Measurements from ENCODE around the gene SLC4A7. TPM values are rescaled to one million over a fixed set of nuclear protein-coding genes. Genes with fewer than 3 reads are reported as not detected.
"Not testable (repeated sequence)": the region's sequence is repeated elsewhere in the genome, so short reads cannot be mapped to it uniquely, and the experiment has no call there.

The SLC4A7 gene
- total RNA-seq, 1 donor from 2014 or later, result 12.2 TPM

DNA sequence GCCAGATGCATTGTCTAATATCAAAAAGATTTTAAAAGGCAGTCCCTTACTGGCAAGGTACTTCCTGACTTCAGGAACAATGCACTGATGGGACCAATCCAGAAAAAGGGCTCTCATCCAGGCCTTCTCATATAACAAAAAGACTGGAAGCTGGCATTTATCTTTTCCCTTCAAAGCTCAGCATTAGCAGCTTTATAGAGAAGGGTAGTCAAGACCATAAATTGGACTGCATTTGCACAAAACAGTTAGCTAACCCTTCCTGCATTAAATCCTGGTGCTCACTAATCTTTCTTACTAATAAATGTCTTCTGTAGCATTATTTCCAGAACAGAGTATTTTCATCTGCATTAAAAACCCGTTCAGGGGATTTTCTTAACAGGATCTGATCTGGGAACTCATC is 69.0 kb downstream of the SLC4A7 start:
- no peaks in the 10 kb centered on the region for H3K9me3 ChIP-seq (replicated peaks)
- TF ChIP-seq, protein P1, sequence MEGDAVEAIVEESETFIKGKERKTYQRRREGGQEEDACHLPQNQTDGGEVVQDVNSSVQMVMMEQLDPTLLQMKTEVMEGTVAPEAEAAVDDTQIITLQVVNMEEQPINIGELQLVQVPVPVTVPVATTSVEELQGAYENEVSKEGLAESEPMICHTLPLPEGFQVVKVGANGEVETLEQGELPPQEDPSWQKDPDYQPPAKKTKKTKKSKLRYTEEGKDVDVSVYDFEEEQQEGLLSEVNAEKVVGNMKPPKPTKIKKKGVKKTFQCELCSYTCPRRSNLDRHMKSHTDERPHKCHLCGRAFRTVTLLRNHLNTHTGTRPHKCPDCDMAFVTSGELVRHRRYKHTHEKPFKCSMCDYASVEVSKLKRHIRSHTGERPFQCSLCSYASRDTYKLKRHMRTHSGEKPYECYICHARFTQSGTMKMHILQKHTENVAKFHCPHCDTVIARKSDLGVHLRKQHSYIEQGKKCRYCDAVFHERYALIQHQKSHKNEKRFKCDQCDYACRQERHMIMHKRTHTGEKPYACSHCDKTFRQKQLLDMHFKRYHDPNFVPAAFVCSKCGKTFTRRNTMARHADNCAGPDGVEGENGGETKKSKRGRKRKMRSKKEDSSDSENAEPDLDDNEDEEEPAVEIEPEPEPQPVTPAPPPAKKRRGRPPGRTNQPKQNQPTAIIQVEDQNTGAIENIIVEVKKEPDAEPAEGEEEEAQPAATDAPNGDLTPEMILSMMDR (IDR thresholded peaks at IDR 0.05; ENCODE audit: borderline replicate concordance), result no peak
- peaks cover 2% of the 10 kb centered on the region for H3K4me1 ChIP-seq
- H3K4me3 ChIP-seq, result no peak overlapping the region
- intact Hi-C loops (cut with micrococcal nuclease), result no loop called here
- no peak overlapping the region for H3K27ac ChIP-seq (replicated peaks)
- peaks cover 40% of the 10 kb centered on the region for H3K36me3 ChIP-seq
- DNase-seq, result no peak
- H3K27me3 ChIP-seq (ENCODE audit: low read depth), result no peaks in the 10 kb centered on the region

DNA sequence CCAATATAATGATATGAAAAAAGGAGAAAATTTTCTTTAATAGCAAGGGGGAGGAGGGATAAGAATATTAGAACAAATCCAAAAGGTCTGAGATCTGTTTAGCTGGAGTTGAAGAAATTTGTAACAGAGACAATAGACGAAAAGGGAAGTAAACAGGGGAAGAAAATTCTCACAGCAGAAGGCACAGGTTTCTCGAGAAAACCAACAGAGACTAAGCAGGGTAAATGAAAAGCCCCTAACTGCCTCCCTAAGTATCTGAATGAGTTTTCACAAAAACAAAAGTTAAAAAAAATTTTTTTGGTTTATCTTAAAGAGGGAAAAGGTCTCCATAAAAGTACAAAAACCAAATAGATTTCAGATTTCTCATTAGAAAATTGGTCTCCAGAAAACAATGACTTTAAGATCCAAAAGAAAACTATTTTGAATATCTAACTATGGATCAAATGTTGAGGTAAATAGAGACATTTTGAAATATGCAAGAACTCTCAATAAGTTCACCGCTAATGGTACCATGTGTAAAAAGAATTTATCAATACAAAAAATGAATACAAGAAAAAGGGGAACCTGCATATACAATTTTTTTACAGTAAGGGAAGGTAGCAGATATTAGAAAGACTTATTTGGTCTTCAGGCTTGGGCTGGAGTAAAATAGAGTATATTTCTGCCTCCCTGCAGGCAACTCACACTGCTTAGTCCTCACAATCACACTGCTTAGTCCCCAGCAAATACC is 91.1 kb downstream of the SLC4A7 start:
- intact Hi-C loops (cut with micrococcal nuclease), result no loop called here
- H3K27me3 ChIP-seq (ENCODE audit: low read depth), result no peaks in the 10 kb centered on the region
- TF ChIP-seq, protein P1 (IDR thresholded peaks at IDR 0.05; ENCODE audit: borderline replicate concordance), result no peak
- H3K9me3 ChIP-seq (replicated peaks), result no peaks in the 10 kb centered on the region
- no peak for DNase-seq
- H3K27ac ChIP-seq (replicated peaks), result no peak overlapping the region
- peaks cover 53% of the 10 kb centered on the region for H3K36me3 ChIP-seq
- no peak overlapping the region for H3K4me3 ChIP-seq
- H3K4me1 ChIP-seq, result no peaks in the 10 kb centered on the region

DNA sequence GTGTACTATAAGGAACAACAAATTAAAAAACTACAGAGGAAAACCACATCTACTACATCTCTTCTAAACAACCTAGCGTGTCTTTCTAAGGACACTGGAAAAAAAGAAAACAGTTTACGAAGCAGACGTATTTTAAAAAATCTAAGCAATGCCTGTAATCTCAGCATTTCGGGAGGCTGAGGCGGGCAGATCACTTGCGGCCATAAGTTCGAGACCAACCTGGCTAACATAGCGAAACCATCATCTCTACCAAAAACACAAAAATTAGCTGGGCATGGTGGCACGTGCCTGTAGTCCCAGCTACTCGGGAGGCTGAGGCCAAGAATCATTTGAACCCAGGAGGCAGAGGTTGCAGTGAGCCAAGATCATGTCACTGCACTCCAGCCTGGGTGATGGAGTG is 91.8 kb downstream of the SLC4A7 start:
- DNase-seq; H3K9me3 ChIP-seq (replicated peaks); H3K4me1 ChIP-seq; intact Hi-C loops (cut with micrococcal nuclease); H3K4me3 ChIP-seq; H3K27ac ChIP-seq (replicated peaks); H3K27me3 ChIP-seq (ENCODE audit: low read depth): not testable (repeated sequence)
- H3K36me3 ChIP-seq, result peaks cover 46% of the 10 kb centered on the region

DNA sequence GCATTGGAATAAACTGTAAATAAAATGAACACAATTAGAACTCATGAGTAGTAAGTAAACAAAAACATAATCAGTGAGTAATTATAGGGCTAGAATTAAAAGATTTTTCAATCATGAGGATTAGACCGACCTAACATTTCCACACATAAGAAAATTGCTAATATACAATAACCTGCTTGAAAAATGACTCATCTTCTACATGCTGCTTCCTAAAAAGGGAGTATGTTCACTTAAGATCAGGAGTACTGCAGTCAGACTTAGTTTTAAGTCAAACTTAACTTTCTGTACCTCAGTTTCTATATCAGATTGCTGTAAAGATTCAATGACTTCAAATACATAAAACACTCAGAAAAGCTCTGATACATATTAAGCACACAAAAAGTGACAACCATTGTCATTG is 92.4 kb downstream of the SLC4A7 start:
- H3K27ac ChIP-seq (replicated peaks), result no peak overlapping the region
- H3K9me3 ChIP-seq (replicated peaks), result no peaks in the 10 kb centered on the region
- no peaks in the 10 kb centered on the region for H3K4me1 ChIP-seq
- no peaks in the 10 kb centered on the region for H3K27me3 ChIP-seq (ENCODE audit: low read depth)
- DNase-seq, result no peak
- intact Hi-C loops (cut with micrococcal nuclease), result no loop called here
- no peak overlapping the region for H3K4me3 ChIP-seq
- H3K36me3 ChIP-seq, result peaks cover 40% of the 10 kb centered on the region
- TF ChIP-seq, protein P1 (IDR thresholded peaks at IDR 0.05; ENCODE audit: borderline replicate concordance), result no peak

DNA sequence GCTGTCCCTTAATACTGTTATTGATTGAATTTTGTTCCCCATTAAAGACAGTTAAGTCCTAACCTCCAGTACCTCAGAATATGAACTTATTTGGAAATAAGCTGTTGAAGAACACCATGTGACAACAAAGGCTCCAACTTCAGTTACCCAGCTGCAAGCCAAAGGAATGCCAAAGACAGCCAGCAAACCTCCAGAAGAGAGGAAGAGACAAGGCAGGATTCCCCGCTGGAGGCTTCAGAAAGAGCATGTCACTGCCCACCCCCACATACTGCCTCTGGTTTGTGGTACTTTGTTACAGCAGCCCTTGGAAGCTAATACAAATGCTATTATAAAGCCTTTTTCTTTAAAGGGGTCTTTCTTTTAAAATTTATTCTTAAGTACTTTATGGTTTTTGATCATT is 96.6 kb downstream of the SLC4A7 start:
- Histone ChIP-seq H3K4me3 (no peak overlapping the region), H3K9me3 (replicated peaks) (no peaks in the 10 kb centered on the region), H3K27ac (replicated peaks) (no peak overlapping the region), H3K4me1 (no peaks in the 10 kb centered on the region), H3K36me3 (peaks cover 42% of the 10 kb centered on the region), H3K27me3 (ENCODE audit: low read depth) (no peaks in the 10 kb centered on the region)
- DNase-seq, result no peak
- TF ChIP-seq, protein P1 (IDR thresholded peaks at IDR 0.05; ENCODE audit: borderline replicate concordance), result no peak
- intact Hi-C loops (cut with micrococcal nuclease), result no loop called here

DNA sequence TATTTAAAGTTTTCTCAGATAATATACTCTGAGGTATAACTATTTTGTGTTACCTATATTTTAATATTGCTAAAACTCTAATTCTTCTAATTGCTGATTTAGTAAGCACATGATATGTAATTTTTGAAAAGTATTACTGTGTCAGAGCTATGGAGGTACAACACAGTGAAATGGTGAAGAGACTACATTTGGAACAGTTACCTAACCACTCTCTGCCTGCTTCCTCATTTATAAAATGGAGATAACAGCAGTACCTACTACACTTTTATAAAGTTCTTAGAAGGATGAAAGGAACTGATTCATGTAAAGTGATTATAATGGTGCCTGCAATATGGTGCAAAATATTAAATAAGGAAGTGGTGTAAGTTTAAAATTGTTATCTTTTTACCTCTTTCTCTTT is 98.7 kb downstream of the SLC4A7 start:
- DNase-seq, result no peak
- Histone ChIP-seq H3K27ac (replicated peaks) (no peak overlapping the region), H3K4me3 (no peak overlapping the region), H3K36me3 (peaks cover 40% of the 10 kb centered on the region), H3K27me3 (ENCODE audit: low read depth) (no peaks in the 10 kb centered on the region), H3K4me1 (no peaks in the 10 kb centered on the region), H3K9me3 (replicated peaks) (no peaks in the 10 kb centered on the region)
- TF ChIP-seq, protein P1 (IDR thresholded peaks at IDR 0.05; ENCODE audit: borderline replicate concordance), result no peak
- intact Hi-C loops (cut with micrococcal nuclease), result no loop called here
